ENCODE measurements around the gene FHAD1. TPM values are rescaled to one million over a fixed set of nuclear protein-coding genes. Genes with fewer than 3 reads are reported as not detected.

Gene FHAD1
- total and polyA plus RNA-seq, 10 of the 15 experiments (the other 5 are each of a cell fraction or from before 2014, with no cell fraction given), result 0.09 to 1.0 (median 0.32) TPM; not detected in 2

DNA sequence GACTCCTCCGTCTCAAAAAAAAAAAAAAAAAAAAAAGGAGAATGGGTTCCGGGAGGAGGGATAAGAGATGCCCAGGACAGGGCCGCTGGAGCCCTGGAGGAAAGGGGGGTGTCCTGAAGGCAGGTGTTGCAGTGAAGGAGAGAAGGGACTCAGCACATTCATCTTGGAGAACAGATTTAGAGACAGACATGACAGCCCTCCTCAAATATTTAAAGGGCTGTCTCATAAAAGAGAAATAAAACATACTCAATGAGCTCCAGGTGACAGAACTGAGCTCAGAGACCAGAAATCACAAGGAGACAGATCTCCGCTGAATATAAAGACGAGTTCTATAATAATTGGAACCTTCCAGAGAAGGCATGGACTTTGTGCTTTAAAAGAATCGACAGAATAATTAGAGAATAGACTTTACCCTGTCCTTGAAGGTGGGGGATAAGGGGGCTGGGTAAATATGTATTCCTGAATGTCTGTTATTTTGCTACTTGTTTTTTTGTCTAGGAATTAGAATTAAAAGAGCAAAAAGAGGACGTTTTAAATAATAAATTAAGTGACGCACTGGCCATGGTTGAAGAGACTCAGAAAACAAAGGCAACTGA is 110.7 kb downstream of the FHAD1 start (continued):
- TF ChIP-seq, protein P1, sequence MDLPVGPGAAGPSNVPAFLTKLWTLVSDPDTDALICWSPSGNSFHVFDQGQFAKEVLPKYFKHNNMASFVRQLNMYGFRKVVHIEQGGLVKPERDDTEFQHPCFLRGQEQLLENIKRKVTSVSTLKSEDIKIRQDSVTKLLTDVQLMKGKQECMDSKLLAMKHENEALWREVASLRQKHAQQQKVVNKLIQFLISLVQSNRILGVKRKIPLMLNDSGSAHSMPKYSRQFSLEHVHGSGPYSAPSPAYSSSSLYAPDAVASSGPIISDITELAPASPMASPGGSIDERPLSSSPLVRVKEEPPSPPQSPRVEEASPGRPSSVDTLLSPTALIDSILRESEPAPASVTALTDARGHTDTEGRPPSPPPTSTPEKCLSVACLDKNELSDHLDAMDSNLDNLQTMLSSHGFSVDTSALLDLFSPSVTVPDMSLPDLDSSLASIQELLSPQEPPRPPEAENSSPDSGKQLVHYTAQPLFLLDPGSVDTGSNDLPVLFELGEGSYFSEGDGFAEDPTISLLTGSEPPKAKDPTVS (IDR thresholded peaks at IDR 0.05; ENCODE audit: low read depth, low read length), result no peak
- no peak for TF ChIP-seq ZSCAN29 (IDR thresholded peaks at IDR 0.05)
- no peak for TF ChIP-seq EZH2 (IDR thresholded peaks at IDR 0.05; ENCODE audit: borderline replicate concordance, control insufficient read depth, low read depth, low read length)

DNA sequence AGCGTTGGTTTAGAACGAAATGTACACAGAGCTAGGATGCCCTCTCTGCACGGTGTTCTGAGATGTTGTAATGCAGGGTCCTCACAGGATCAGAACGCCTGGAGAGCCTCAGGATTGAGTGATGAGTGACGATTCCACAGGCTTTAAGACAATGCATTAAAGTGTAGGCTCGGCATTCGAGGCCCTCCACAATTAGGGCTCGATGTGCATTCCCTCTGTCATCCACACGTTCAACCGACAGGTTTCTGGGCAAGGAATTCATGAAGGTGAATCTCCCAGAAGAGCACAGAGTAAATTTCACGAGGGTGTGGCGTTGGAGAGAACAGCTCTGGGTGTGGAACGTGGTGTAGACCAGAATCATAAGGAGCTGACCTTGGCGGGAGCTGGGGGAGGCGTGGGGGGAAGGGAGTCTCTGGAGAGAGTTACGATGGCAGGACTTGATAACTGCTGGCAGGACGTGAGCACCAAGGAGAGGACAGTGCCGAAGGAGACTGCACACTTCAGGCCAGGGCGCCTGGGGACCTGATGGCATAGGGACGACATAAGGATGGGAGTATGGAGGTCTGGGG is 111.6 kb downstream of the FHAD1 start:
- POLR2A ChIA-PET, result no interaction called here
- Histone ChIP-seq H3K9ac (ENCODE audit: control insufficient read depth, insufficient read depth, low read length) (no peak overlapping the region), H3K27ac (ENCODE audit: control insufficient read depth, insufficient read depth) (no peak overlapping the region), H3K27me3 (replicated peaks in 1 of 2; ENCODE audit: control insufficient read depth in 2 of 2, insufficient read depth in 2 of 2, low read length in 1 of 2) (no peaks in the 10 kb centered on the region), H3K36me3 (ENCODE audit: control insufficient read depth in 2 of 2, insufficient read depth in 2 of 2, low read length in 1 of 2) (no peaks in the 10 kb centered on the region), H2AFZ (ENCODE audit: control insufficient read depth, low read depth, low read length) (no peak overlapping the region), H3K4me1 (ENCODE audit: control insufficient read depth, insufficient read depth, low read length) (peaks cover 9% of the 10 kb centered on the region), H3K4me2 (ENCODE audit: control insufficient read depth, insufficient read depth) (no peak overlapping the region), H3K4me3 (no peak overlapping the region), H4K20me1 (ENCODE audit: control insufficient read depth, insufficient read depth) (no peaks in the 10 kb centered on the region), H3K79me2 (ENCODE audit: control insufficient read depth, insufficient read depth, low read length) (no peaks in the 10 kb centered on the region), H3K9me3 (replicated peaks; ENCODE audit: control insufficient read depth, insufficient read depth, low read length) (no peaks in the 10 kb centered on the region)
- FAIRE-seq (no peak), ATAC-seq (no peak), DNase-seq (ENCODE audit: low read depth, low spot score) (no peak)
- SMC1A ChIA-PET (ENCODE audit: uncharacterized antibody, unreplicated experiment), result no interaction called here
- TF ChIP-seq, protein P2, sequence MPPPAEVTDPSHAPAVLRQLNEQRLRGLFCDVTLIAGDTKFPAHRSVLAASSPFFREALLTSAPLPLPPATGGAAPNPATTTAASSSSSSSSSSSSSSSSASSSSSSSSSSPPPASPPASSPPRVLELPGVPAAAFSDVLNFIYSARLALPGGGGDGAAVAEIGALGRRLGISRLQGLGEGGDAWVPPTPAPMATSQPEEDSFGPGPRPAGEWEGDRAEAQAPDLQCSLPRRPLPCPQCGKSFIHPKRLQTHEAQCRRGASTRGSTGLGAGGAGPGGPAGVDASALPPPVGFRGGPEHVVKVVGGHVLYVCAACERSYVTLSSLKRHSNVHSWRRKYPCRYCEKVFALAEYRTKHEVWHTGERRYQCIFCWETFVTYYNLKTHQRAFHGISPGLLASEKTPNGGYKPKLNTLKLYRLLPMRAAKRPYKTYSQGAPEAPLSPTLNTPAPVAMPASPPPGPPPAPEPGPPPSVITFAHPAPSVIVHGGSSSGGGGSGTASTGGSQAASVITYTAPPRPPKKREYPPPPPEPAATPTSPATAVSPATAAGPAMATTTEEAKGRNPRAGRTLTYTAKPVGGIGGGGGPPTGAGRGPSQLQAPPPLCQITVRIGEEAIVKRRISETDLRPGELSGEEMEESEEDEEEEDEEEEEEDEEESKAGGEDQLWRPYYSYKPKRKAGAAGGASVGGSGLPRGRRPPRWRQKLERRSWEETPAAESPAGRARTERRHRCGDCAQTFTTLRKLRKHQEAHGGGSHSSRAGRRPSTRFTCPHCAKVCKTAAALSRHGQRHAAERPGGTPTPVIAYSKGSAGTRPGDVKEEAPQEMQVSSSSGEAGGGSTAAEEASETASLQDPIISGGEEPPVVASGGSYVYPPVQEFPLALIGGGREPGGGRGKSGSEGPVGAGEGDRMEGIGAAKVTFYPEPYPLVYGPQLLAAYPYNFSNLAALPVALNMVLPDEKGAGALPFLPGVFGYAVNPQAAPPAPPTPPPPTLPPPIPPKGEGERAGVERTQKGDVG (CRISPR knock-in tag; IDR thresholded peaks at IDR 0.05), result no peak
- no peak for TF ChIP-seq NR2F1 (conservative IDR thresholded peaks at IDR 0.05)
- no peak for TF ChIP-seq ASH2L (IDR thresholded peaks at IDR 0.05; ENCODE audit: borderline replicate concordance, low read depth)
- no peak for TF ChIP-seq CHD4 (IDR thresholded peaks at IDR 0.05)
- WGBS (ENCODE audit: insufficient coverage, insufficient replicate concordance, low lambda C conversion rate, missing lambda C conversion rate), result 31% methylated on average over 19 of the region's 20 CpGs
- CTCF ChIA-PET, result no interaction called here
- RAD21 ChIA-PET (ENCODE audit: unreplicated experiment), result interaction anchor here (1.2 kb wide), 1 partner anchor 72 kb away, joined by 3 read pairs; no protein-coding TSS in a partner anchor
- intact Hi-C loops (cut with micrococcal nuclease; ENCODE audit: unreplicated experiment) (no loop called here), in situ Hi-C loops (cut with MboI) (no loop called here)
- no TSS peak for BruUV-seq (replicated peaks)
